K562 (cell line): ENCODE results near the gene RABIF. TPM values are rescaled to one million over a fixed set of nuclear protein-coding genes. Genes with fewer than 3 reads are reported as not detected.

Experiments
- ATAC-seq: fragments of 200-7000 bp; cut with Tn5 transposase; 3 replicates; pipeline ENCODE4 v1.9.1; 2020; ENCODE audit warnings: moderate library complexity
- BruUV-seq: library from RNA; stranded (reverse); fragments of 400-500 nt; replicated peaks from 2 replicates; lab custom pipeline; 2021; lab: Mats Ljungman, UMichigan
- CTCF ChIA-PET: fragments of 300-600 bp; formaldehyde crosslinking; extraction: SDS; loops from one replicate; lab custom pipeline; 2021; ENCODE audit warnings: low intra/inter-chr PET ratio; lab: Yijun Ruan, JAX
- POLR2A ChIA-PET: fragments of 300-600, 350-650 bp; sonication (Branson Sonifier 250); formaldehyde crosslinking; extraction: SDS; loops from one replicate; lab custom pipeline; 2021; ENCODE audit warnings: antibody characterized with exemption, inconsistent platforms; lab: Yijun Ruan, JAX
- DNase-seq, 4 experiments: peaks; one replicate each; pipeline versions ENCODE4 v3.0.0 to v3.0.0-alpha.2; 2011 to 2018; ENCODE audit warnings: low spot score in 3 of 4, mixed read lengths in 3 of 4; ENCODE audit errors: extremely low read depth in 1 of 4
- FAIRE-seq: peaks from 2 replicates; lab custom pipeline; 2011; peaks lifted over from hg19 to GRCh38; lab: Jason Lieb, UNC
- H2AFZ ChIP-seq: 2 replicates; pipeline ENCODE4 v1.6.0; 2011; ENCODE audit warnings: low read depth, low read length, control low read depth, inconsistent platforms
- H3K27ac ChIP-seq: fragments of 200-600 bp; 3 replicates; pipeline ENCODE4 v1.8.0; 2011; ENCODE audit warnings: low read depth, mild to moderate bottlenecking, control low read depth, inconsistent platforms, low read length, moderate library complexity, mixed read lengths; ENCODE audit errors: extremely low read depth
- H3K27me3 ChIP-seq, 2 experiments: fragments of 300-600 bp in 1 of 2; 2 replicates in 1 of 2; 3 replicates in 1 of 2; pipeline versions ENCODE4 v1.6.0 to v1.8.0; 2011; ENCODE audit warnings: inconsistent platforms in 2 of 2, low read length in 2 of 2, mild to moderate bottlenecking in 1 of 2, mixed read lengths in 1 of 2, moderate library complexity in 1 of 2; ENCODE audit not compliant: control insufficient read depth in 2 of 2, insufficient read depth in 2 of 2
- H3K36me3 ChIP-seq: fragments of 300-600 bp; 3 replicates; pipeline ENCODE4 v1.8.0; 2011; ENCODE audit warnings: mild to moderate bottlenecking, low read length, inconsistent platforms; ENCODE audit not compliant: control insufficient read depth, insufficient read depth
- H3K4me1 ChIP-seq, 2 experiments: fragments of 200-600 bp in 1 of 2; replicated peaks in 1 of 2; 2 replicates in 1 of 2; 3 replicates in 1 of 2; pipeline versions ENCODE4 v1.5.1 to v1.8.0; 2011; ENCODE audit warnings: inconsistent platforms in 2 of 2, low read length in 2 of 2, mild to moderate bottlenecking in 1 of 2, mixed read lengths in 1 of 2, moderate library complexity in 1 of 2; ENCODE audit not compliant: control insufficient read depth in 2 of 2, insufficient read depth in 2 of 2
- H3K4me2 ChIP-seq: 2 replicates; pipeline ENCODE4 v1.6.1; 2011; ENCODE audit warnings: low read length, control low read depth, inconsistent platforms, mixed read lengths; ENCODE audit not compliant: insufficient read depth
- H3K4me3 ChIP-seq: fragments of 200-600 bp; sonication (generic), shearing (Covaris generic); 2 replicates; pipeline ENCODE4 v1.5.1; 2016; ENCODE audit warnings: control low read depth, inconsistent platforms
- H3K79me2 ChIP-seq: fragments of 200-600 bp; 3 replicates; pipeline ENCODE4 v1.8.0; 2011; ENCODE audit warnings: low read length, inconsistent platforms; ENCODE audit not compliant: control insufficient read depth, insufficient read depth
- H3K9ac ChIP-seq, 2 experiments: 2 replicates each; pipeline versions ENCODE4 v1.6.0 to v1.6.1; 2011; ENCODE audit warnings: low read depth in 2 of 2, low read length in 2 of 2, control low read depth in 1 of 2, inconsistent platforms in 1 of 2, mild to moderate bottlenecking in 1 of 2, mixed read lengths in 1 of 2; ENCODE audit not compliant: insufficient read depth in 1 of 2
- H3K9me1 ChIP-seq: one replicate; pipeline ENCODE4 v1.6.0; 2011; ENCODE audit warnings: inconsistent platforms, mild to moderate bottlenecking, low read length, moderate library complexity; ENCODE audit not compliant: control insufficient read depth, insufficient read depth
- H3K9me3 ChIP-seq: replicated peaks from 2 replicates; pipeline ENCODE4 v1.5.1; 2011; ENCODE audit warnings: low read depth, low read length, inconsistent platforms; ENCODE audit not compliant: control insufficient read depth, insufficient read depth
- H4K20me1 ChIP-seq: replicated peaks from 2 replicates; pipeline ENCODE4 v1.6.1; 2011; ENCODE audit warnings: low read length, inconsistent platforms, mixed read lengths; ENCODE audit not compliant: control insufficient read depth, insufficient read depth
- ATF7 ChIP-seq: fragments of 450-650 bp; IDR thresholded peaks from 2 replicates; pipeline ENCODE4 v1.7.1; 2014; ENCODE audit warnings: mild to moderate bottlenecking, moderate library complexity
- GABPA ChIP-seq: fragments of 200-800 bp; sonication (Bioruptor generic); conservative IDR thresholded peaks from 2 replicates; pipeline ENCODE4 v1.6.1; 2016; ENCODE audit warnings: low read depth, missing genetic modification characterization, missing compliant biosample characterization
- ILK ChIP-seq: fragments of 450-650 bp; IDR thresholded peaks from 2 replicates; pipeline ENCODE4 v1.6.1; 2016; ENCODE audit warnings: missing genetic modification characterization, low read depth, mild to moderate bottlenecking, missing compliant biosample characterization, moderate library complexity, borderline replicate concordance
- NUFIP1 ChIP-seq: fragments of 450-650 bp; IDR thresholded peaks from 2 replicates; pipeline ENCODE4 v1.6.1; 2018; ENCODE audit not compliant: partially characterized antibody
- PHB ChIP-seq: fragments of 250-450 bp; sonication (Bioruptor Pico); IDR thresholded peaks from 2 replicates; pipeline ENCODE4 v1.5.0; 2021
- TAF15 ChIP-seq: fragments of 200-400 bp; formaldehyde crosslinking; IDR thresholded peaks from 2 replicates; pipeline ENCODE4 v1.6.1; 2017; ENCODE audit warnings: mild to moderate bottlenecking, low read depth, low read length, moderate library complexity
- TRIM28 ChIP-seq: fragments of 450-650 bp; IDR thresholded peaks from 2 replicates; pipeline ENCODE4 v1.6.1; 2017
- ZBTB17 ChIP-seq: fragments of 450-650 bp; formaldehyde crosslinking; IDR thresholded peaks from 2 replicates; pipeline ENCODE4 v1.4.0; 2020; ENCODE audit warnings: mild to moderate bottlenecking
- ZBTB49 ChIP-seq: sonication (generic); formaldehyde crosslinking; IDR thresholded peaks from 2 replicates; pipeline ENCODE4 v1.8.0; 2022; ENCODE audit warnings: missing genetic modification reagents, mild to moderate bottlenecking, borderline replicate concordance
- WGBS: fragments of 100-300 bp; shearing (Covaris generic); methylation state at CpG from one replicate; pipeline ENCODE4 v1.1.6; 2016; ENCODE audit warnings: low coverage, mixed read lengths; ENCODE audit not compliant: insufficient coverage; ENCODE audit errors: missing lambda C conversion rate; 5-methylcytosine and 5-hydroxymethylcytosine counted together
- in situ Hi-C: fragments of 300-500 bp; cut with MboI; formaldehyde crosslinking; loops from 4 replicates; pipeline ENCODE4 v1.15.0; 2018; ENCODE audit warnings: inconsistent platforms, mixed read lengths
- intact Hi-C: fragments of 100-400 bp; cut with micrococcal nuclease; formaldehyde crosslinking; loops from 2 replicates; pipeline ENCODE4 v1.14.2; 2022
- polyA plus RNA-seq, 8 experiments: library from polyadenylated mRNA; depleted of rRNA in 4 of 8; stranded (reverse) in 5 of 8; unstranded in 3 of 8; fragments of >200 nt; fragmentation: Nextera tagmentation in 2 of 8; fragmentation: Illumina TruSeq in 1 of 8; extraction: Ambion mirVana in 2 of 8; extraction: Trizol in 1 of 8; gene quantifications; 2 replicates each; pipeline versions ENCODE4 v1.2.1 to v1.2.3, GENCODE V29; 2011 to 2014; ENCODE audit warnings: inconsistent platforms in 1 of 8, missing spikeins in 1 of 8
- total RNA-seq, 7 experiments: library from RNA; depleted of rRNA in 6 of 7; stranded (reverse); fragments of >200 nt in 6 of 7; fragmentation: Illumina TruSeq in 2 of 7; extraction: Trizol in 2 of 7; gene quantifications; 2 replicates each; pipeline versions ENCODE4 v1.2.1 to v1.2.3, GENCODE V29; 2011 to 2021; ENCODE audit warnings: low replicate concordance in 1 of 7

RABIF gene
- total and polyA plus RNA-seq, 9 of the 15 experiments (the other 6 are each of a cell fraction or from before 2014, with no cell fraction given), result 7.4 to 20.1 (median 11.0) TPM

GRCh38 chr1:202873026-202873425, 15.9 kb downstream of the RABIF start:
- DNase-seq (no peak), FAIRE-seq (no peak), ATAC-seq (no peak)
- no peak overlapping the region for H3K9ac ChIP-seq
- H3K4me3 ChIP-seq, result no peak overlapping the region
- POLR2A ChIA-PET, result interaction anchor here (0.6 to 3.6 kb wide), 5 partner anchors 8 to 82 kb away, joined by 3 to 12 read pairs (median 5); no protein-coding TSS in a partner anchor
- H2AFZ ChIP-seq, result no peak overlapping the region
- no TSS peak for BruUV-seq
- no peaks in the 10 kb centered on the region; a peak in 1 of 5 replicates for H3K4me1 ChIP-seq
- no peaks in the 10 kb centered on the region for H3K9me3 ChIP-seq
- H3K27ac ChIP-seq, result no peak overlapping the region
- CTCF ChIA-PET, result no interaction called here
- TF ChIP-seq PHB (CRISPR knock-in tag) (no peak), ATF7 (no peak), TAF15 (no peak), ZBTB49 (CRISPR knock-in tag) (no peak), ILK (no peak), TRIM28 (no peak), ZBTB17 (CRISPR knock-in tag) (no peak), GABPA (tag) (no peak), NUFIP1 (no peak)
- no peaks in the 10 kb centered on the region for H3K9me1 ChIP-seq
- in situ Hi-C loops (no loop called here), intact Hi-C loops (no loop called here)
- no peaks in the 10 kb centered on the region for H3K79me2 ChIP-seq
- H3K36me3 ChIP-seq, result no peaks in the 10 kb centered on the region
- H3K27me3 ChIP-seq, result peaks cover 16 to 24% of the 10 kb centered on the region in 2 experiments; a peak in 4 of 5 replicates
- WGBS, result 32% methylated on average over 4 of the region's 4 CpGs
- H4K20me1 ChIP-seq, result no peaks in the 10 kb centered on the region
- no peak overlapping the region for H3K4me2 ChIP-seq
